ENCODE data around the gene ZFTA. TPM values are rescaled to one million over a fixed set of nuclear protein-coding genes. Genes with fewer than 3 reads are reported as not detected.

The ZFTA gene
- total and polyA plus RNA-seq, 2 donors: 10.3 to 15.7 TPM

DNA sequence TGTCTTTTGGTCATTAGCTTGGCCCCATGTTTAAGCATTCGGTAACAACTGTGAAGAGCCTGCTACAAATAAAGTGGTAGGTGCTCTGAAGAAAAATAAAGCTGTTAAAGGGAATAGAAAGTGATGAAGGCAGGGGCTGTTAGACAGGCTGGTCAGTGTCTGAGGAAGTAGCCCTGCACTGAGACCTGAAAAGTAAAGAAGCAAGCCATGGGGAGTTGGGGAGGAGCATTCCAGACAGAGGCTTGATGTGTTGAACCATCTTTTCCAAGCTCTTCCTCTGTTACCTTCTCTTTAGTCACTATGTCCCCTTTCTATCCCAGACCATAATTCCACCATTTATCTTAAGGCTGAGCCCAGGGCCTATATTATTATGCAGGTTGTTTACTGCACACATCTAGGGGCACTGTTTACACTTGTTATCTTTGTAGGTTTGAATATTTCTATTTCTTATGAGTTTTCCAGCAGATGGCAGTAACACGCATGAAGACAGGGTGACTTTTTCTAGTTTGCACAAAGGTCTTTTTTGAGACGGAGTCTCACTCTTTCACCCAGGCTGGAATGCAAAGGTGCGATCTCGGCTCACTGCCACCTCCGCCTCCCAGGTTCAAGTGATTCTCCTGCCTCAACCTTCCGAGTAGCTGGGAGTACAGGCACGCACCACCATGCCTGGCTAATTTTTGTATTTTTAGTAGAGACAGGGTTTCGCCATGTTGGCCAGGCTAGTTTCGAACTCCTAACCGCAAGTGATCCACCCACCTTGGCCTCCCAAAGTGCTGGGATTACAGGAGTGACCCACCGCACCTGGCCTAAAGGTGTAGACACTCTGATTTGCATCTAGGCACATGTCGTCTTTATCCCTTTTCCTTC, 23.0 kb downstream of the ZFTA start:
- 93% methylated on average over 13 of the region's 13 CpGs for WGBS
- no peaks in the 10 kb centered on the region for H3K4me1 ChIP-seq (ENCODE audit: control insufficient read depth in 2 of 2, insufficient read depth in 2 of 2, low read length in 2 of 2)
- H3K27me3 ChIP-seq (ENCODE audit: control insufficient read depth in 2 of 2, insufficient read depth in 1 of 2, low read length in 1 of 2): no peaks in the 10 kb centered on the region
- peaks cover 9 to 16% of the 10 kb centered on the region in 2 donors for H3K36me3 ChIP-seq (ENCODE audit: control insufficient read depth in 2 of 2, insufficient read depth in 2 of 2, low read length in 1 of 2)
- DNase-seq (ENCODE audit: low read depth in 6 of 9, low spot score in 9 of 9): peak in 5 of 9 donors; percentile 5 to 44 (median 13)
- H3K9me3 ChIP-seq (ENCODE audit: control insufficient read depth in 2 of 2, insufficient read depth in 1 of 2, low read length in 1 of 2): no peaks in the 10 kb centered on the region
- no peak overlapping the region for H3K27ac ChIP-seq (ENCODE audit: low read depth in 1 of 2, low read length in 1 of 2)
- no peak overlapping the region for H3K4me3 ChIP-seq (ENCODE audit: low read length in 2 of 2)

DNA sequence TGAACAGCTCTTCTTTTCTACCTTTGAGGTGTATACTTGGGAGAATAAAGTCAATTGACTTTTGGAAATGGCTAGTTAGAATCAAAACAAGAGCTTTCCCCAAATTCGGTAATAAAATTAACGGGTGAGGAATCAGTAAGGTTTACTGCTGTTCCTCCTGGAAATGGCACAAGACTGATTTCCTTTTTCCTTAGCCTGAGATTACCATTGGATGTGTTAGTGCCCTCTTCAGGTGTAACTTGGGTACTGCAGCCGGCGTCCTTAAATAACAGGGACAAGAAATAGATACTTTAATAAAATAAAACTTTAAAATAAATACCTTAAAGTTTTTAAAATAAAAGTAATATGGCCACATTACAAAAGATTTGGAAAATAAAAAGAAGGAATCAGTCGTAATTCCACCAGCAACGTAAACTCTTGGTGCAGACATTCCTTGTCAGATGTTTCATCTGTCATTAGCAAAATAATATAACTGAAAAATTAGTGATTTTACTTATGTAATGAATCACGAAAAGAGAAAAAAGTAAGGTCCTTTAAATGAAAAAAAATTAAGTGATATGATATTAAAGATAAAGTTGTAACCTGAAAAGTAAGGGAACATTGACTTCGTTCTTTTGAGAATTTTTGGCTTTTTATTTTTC, 29.7 kb downstream of the ZFTA start:
- 31% methylated on average over 8 of the region's 8 CpGs for WGBS
- peak; percentile 19 to 72 (median 48) for DNase-seq (ENCODE audit: low read depth in 6 of 9, low spot score in 9 of 9)
- H3K27me3 ChIP-seq (ENCODE audit: control insufficient read depth in 2 of 2, insufficient read depth in 1 of 2, low read length in 1 of 2): no peaks in the 10 kb centered on the region
- H3K4me1 ChIP-seq (ENCODE audit: control insufficient read depth in 2 of 2, insufficient read depth in 2 of 2, low read length in 2 of 2): no peaks in the 10 kb centered on the region
- H3K27ac ChIP-seq (ENCODE audit: low read depth in 1 of 2, low read length in 1 of 2): no peak overlapping the region
- no peak overlapping the region for H3K4me3 ChIP-seq (ENCODE audit: low read length in 2 of 2)
- H3K36me3 ChIP-seq (ENCODE audit: control insufficient read depth in 2 of 2, insufficient read depth in 2 of 2, low read length in 1 of 2): no peaks in the 10 kb centered on the region
- no peaks in the 10 kb centered on the region for H3K9me3 ChIP-seq (ENCODE audit: control insufficient read depth in 2 of 2, insufficient read depth in 1 of 2, low read length in 1 of 2)

- no peak for DNase-seq (ENCODE audit: low read depth in 6 of 9, low spot score in 9 of 9)
Observed at GRCh38 chr11:63737718-63738117, 30.9 kb downstream of the ZFTA start.

GRCh38 chr11:63736864-63737263, 31.7 kb downstream of the ZFTA start:
- no peak for DNase-seq (ENCODE audit: low read depth in 6 of 9, low spot score in 9 of 9)
- Histone ChIP-seq H3K27me3 (ENCODE audit: control insufficient read depth in 2 of 2, insufficient read depth in 1 of 2, low read length in 1 of 2) (no peaks in the 10 kb centered on the region), H3K9me3 (ENCODE audit: control insufficient read depth in 2 of 2, insufficient read depth in 1 of 2, low read length in 1 of 2) (no peaks in the 10 kb centered on the region), H3K27ac (ENCODE audit: low read depth in 1 of 2, low read length in 1 of 2) (no peak overlapping the region), H3K4me1 (ENCODE audit: control insufficient read depth in 2 of 2, insufficient read depth in 2 of 2, low read length in 2 of 2) (no peaks in the 10 kb centered on the region), H3K36me3 (ENCODE audit: control insufficient read depth in 2 of 2, insufficient read depth in 2 of 2, low read length in 1 of 2) (no peaks in the 10 kb centered on the region), H3K4me3 (ENCODE audit: low read length in 2 of 2) (no peak overlapping the region)
- 97% methylated on average over 4 of the region's 4 CpGs for WGBS

More at GRCh38 chr11:63737718-63738117, 30.9 kb downstream of the ZFTA start:
- Histone ChIP-seq H3K36me3 (ENCODE audit: control insufficient read depth in 2 of 2, insufficient read depth in 2 of 2, low read length in 1 of 2) (no peaks in the 10 kb centered on the region), H3K27ac (ENCODE audit: low read depth in 1 of 2, low read length in 1 of 2) (no peak overlapping the region), H3K27me3 (ENCODE audit: control insufficient read depth in 2 of 2, insufficient read depth in 1 of 2, low read length in 1 of 2) (no peaks in the 10 kb centered on the region), H3K9me3 (ENCODE audit: control insufficient read depth in 2 of 2, insufficient read depth in 1 of 2, low read length in 1 of 2) (no peaks in the 10 kb centered on the region), H3K4me1 (ENCODE audit: control insufficient read depth in 2 of 2, insufficient read depth in 2 of 2, low read length in 2 of 2) (no peaks in the 10 kb centered on the region), H3K4me3 (ENCODE audit: low read length in 2 of 2) (no peak overlapping the region)
- WGBS: 45% methylated on average over 1 of the region's 1 CpG

DNA sequence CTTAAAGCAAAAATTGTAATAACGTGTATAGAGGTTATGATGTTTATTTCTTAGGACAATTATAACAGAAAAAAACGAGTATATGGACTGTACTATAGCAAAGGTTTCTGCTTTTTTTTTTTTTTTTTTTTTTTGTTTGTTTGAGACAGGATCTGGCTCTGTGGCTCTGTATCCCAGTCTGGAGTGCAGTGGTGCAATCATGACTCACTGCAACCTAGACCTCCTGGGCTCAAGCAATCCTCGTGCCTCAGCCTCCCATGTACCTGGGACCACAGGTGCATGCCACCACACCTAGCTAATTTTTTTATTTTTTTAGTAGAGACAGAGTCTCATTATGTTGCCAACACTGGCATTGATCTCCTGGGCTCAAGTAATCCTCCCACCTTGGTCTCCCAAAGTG, 39.2 kb downstream of the ZFTA start:
- Histone ChIP-seq H3K36me3 (ENCODE audit: control insufficient read depth in 2 of 2, insufficient read depth in 2 of 2, low read length in 1 of 2) (no peaks in the 10 kb centered on the region), H3K9me3 (ENCODE audit: control insufficient read depth in 2 of 2, insufficient read depth in 1 of 2, low read length in 1 of 2) (no peaks in the 10 kb centered on the region), H3K4me1 (ENCODE audit: control insufficient read depth in 2 of 2, insufficient read depth in 2 of 2, low read length in 2 of 2) (no peaks in the 10 kb centered on the region), H3K4me3 (ENCODE audit: low read length in 2 of 2) (no peak overlapping the region), H3K27me3 (ENCODE audit: control insufficient read depth in 2 of 2, insufficient read depth in 1 of 2, low read length in 1 of 2) (no peaks in the 10 kb centered on the region), H3K27ac (ENCODE audit: low read depth in 1 of 2, low read length in 1 of 2) (no peak overlapping the region)
- DNase-seq (ENCODE audit: low read depth in 6 of 9, low spot score in 9 of 9): no peak
- 97% methylated on average over 3 of the region's 3 CpGs for WGBS

DNA sequence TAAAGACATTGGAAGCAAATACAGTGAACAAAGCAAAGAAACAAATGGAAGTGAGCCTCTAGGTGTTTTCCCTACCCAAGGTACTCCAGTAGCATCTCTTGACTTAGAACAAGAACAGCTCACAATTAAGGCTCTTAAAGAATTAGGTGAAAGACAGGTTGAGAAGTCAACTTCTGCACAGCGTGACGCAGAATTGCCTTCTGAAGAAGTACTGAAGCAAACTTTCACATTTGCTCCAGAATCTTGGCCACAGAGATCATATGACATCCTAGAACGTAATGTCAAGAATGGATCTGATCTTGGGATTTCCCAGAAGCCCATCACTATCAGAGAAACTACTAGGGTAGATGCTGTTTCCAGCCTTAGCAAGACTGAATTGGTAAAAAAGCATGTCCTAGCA, 48.0 kb downstream of the ZFTA start:
- H3K4me3 ChIP-seq (ENCODE audit: low read length in 2 of 2): no peak overlapping the region
- H3K4me1 ChIP-seq (ENCODE audit: control insufficient read depth in 2 of 2, insufficient read depth in 2 of 2, low read length in 2 of 2): no peaks in the 10 kb centered on the region
- H3K27me3 ChIP-seq (ENCODE audit: control insufficient read depth in 2 of 2, insufficient read depth in 1 of 2, low read length in 1 of 2): no peaks in the 10 kb centered on the region
- H3K9me3 ChIP-seq (ENCODE audit: control insufficient read depth in 2 of 2, insufficient read depth in 1 of 2, low read length in 1 of 2): no peaks in the 10 kb centered on the region
- no peak for DNase-seq (ENCODE audit: low read depth in 6 of 9, low spot score in 9 of 9)
- no peak overlapping the region for H3K27ac ChIP-seq (ENCODE audit: low read depth in 1 of 2, low read length in 1 of 2)
- peaks cover 0 to 10% of the 10 kb centered on the region in 2 donors for H3K36me3 ChIP-seq (ENCODE audit: control insufficient read depth in 2 of 2, insufficient read depth in 2 of 2, low read length in 1 of 2)
- 96% methylated on average over 3 of the region's 3 CpGs for WGBS

- WGBS: 92% methylated on average over 2 of the region's 2 CpGs
- no peaks in the 10 kb centered on the region for H3K4me1 ChIP-seq (ENCODE audit: control insufficient read depth in 2 of 2, insufficient read depth in 2 of 2, low read length in 2 of 2)
- DNase-seq (ENCODE audit: low read depth in 6 of 9, low spot score in 9 of 9): no peak
- H3K36me3 ChIP-seq (ENCODE audit: control insufficient read depth in 2 of 2, insufficient read depth in 2 of 2, low read length in 1 of 2): peaks cover 0 to 10% of the 10 kb centered on the region in 2 donors
- no peaks in the 10 kb centered on the region for H3K27me3 ChIP-seq (ENCODE audit: control insufficient read depth in 2 of 2, insufficient read depth in 1 of 2, low read length in 1 of 2)
- H3K4me3 ChIP-seq (ENCODE audit: low read length in 2 of 2): no peak overlapping the region
- no peak overlapping the region for H3K27ac ChIP-seq (ENCODE audit: low read depth in 1 of 2, low read length in 1 of 2)
- no peaks in the 10 kb centered on the region for H3K9me3 ChIP-seq (ENCODE audit: control insufficient read depth in 2 of 2, insufficient read depth in 1 of 2, low read length in 1 of 2)
Observed at GRCh38 chr11:63719987-63720386, 48.6 kb downstream of the ZFTA start.

- DNase-seq (ENCODE audit: low read depth in 6 of 9, low spot score in 9 of 9): no peak
- H3K27ac ChIP-seq (ENCODE audit: low read depth in 1 of 2, low read length in 1 of 2): no peak overlapping the region
- H3K36me3 ChIP-seq (ENCODE audit: control insufficient read depth in 2 of 2, insufficient read depth in 2 of 2, low read length in 1 of 2): peaks cover 0 to 10% of the 10 kb centered on the region in 2 donors
- H3K4me3 ChIP-seq (ENCODE audit: low read length in 2 of 2): no peak overlapping the region
- WGBS: 96% methylated on average over 1 of the region's 1 CpG
- no peaks in the 10 kb centered on the region for H3K4me1 ChIP-seq (ENCODE audit: control insufficient read depth in 2 of 2, insufficient read depth in 2 of 2, low read length in 2 of 2)
- H3K27me3 ChIP-seq (ENCODE audit: control insufficient read depth in 2 of 2, insufficient read depth in 1 of 2, low read length in 1 of 2): no peaks in the 10 kb centered on the region
- H3K9me3 ChIP-seq (ENCODE audit: control insufficient read depth in 2 of 2, insufficient read depth in 1 of 2, low read length in 1 of 2): no peaks in the 10 kb centered on the region
Observed at GRCh38 chr11:63719001-63719400, 49.6 kb downstream of the ZFTA start.

All from thymus (tissue), 11 donors.